PC-3 (cell line): Measurements from ENCODE around the gene PSMA2. TPM values are rescaled to one million over a fixed set of nuclear protein-coding genes. Genes with fewer than 3 reads are reported as not detected.

ENCODE experiments used
- ATAC-seq: fragments of 200-7000 bp; cut with Tn5 transposase; 2 replicates; pipeline ENCODE4 v1.9.1; 2020; ENCODE audit warnings: mild to moderate bottlenecking, moderate library complexity
- BruUV-seq: library from RNA; stranded (reverse); fragments of 400-500 nt; replicated peaks from 2 replicates; lab custom pipeline; 2021; lab: Mats Ljungman, UMichigan
- CTCF ChIA-PET: fragments of 300-600 bp; sonication (Branson Sonifier 250); formaldehyde crosslinking; loops from one replicate; lab custom pipeline; 2022; ENCODE audit warnings: antibody characterized with exemption; lab: Charles Lee
- POLR2A ChIA-PET: fragments of 300-600 bp; sonication (Branson Sonifier 250); formaldehyde crosslinking; loops from one replicate; lab custom pipeline; 2022; ENCODE audit warnings: antibody characterized with exemption; ENCODE audit not compliant: unreplicated experiment; lab: Charles Lee
- DNase-seq: peaks from one replicate; pipeline ENCODE4 v3.0.0-alpha.2; 2015
- H2AFZ ChIP-seq: fragments of 300-600 bp; sonication (generic); 2 replicates; pipeline ENCODE4 v1.6.0; 2016; ENCODE audit warnings: antibody characterized with exemption, low read length
- H3F3A ChIP-seq: fragments of 300-600 bp; sonication (generic); one replicate; pipeline ENCODE4 v1.6.0; 2017; ENCODE audit warnings: antibody characterized with exemption, low read length, control low read depth, mild to moderate bottlenecking; ENCODE audit not compliant: unreplicated experiment
- H3K27ac ChIP-seq: fragments of 300-600 bp; sonication (generic); 2 replicates; pipeline ENCODE4 v1.5.1; 2016; ENCODE audit warnings: mild to moderate bottlenecking, low read length
- H3K27me3 ChIP-seq: fragments of 300-600 bp; sonication (generic); 2 replicates; pipeline ENCODE4 v1.6.1; 2016; ENCODE audit warnings: low read length, mixed read lengths
- H3K36me3 ChIP-seq: fragments of 300-600 bp; sonication (generic); 2 replicates; pipeline ENCODE4 v1.6.1; 2016; ENCODE audit warnings: low read depth, mixed run types, low read length, mixed read lengths
- H3K4me1 ChIP-seq: fragments of 300-600 bp; sonication (generic); 2 replicates; pipeline ENCODE4 v1.5.1; 2016; ENCODE audit warnings: low read length; ENCODE audit not compliant: insufficient read depth
- H3K4me2 ChIP-seq: fragments of 300-600 bp; sonication (generic); 2 replicates; pipeline ENCODE4 v1.6.0; 2016; ENCODE audit warnings: low read length
- H3K4me3 ChIP-seq: fragments of 300-600 bp; sonication (generic); 2 replicates; pipeline ENCODE4 v1.5.1; 2016; ENCODE audit warnings: mild to moderate bottlenecking, low read length, mixed read lengths
- H3K79me2 ChIP-seq: fragments of 300-600 bp; sonication (generic); 2 replicates; pipeline ENCODE4 v1.6.1; 2017; ENCODE audit warnings: low read length, mixed read lengths
- H3K9ac ChIP-seq: fragments of 300-600 bp; sonication (generic); 2 replicates; pipeline ENCODE4 v1.6.0; 2016; ENCODE audit warnings: mild to moderate bottlenecking, low read length
- H3K9me2 ChIP-seq: fragments of 300-600 bp; sonication (generic); replicated peaks from 2 replicates; pipeline ENCODE4 v1.6.1; 2016; ENCODE audit warnings: mixed run types, low read length, mixed read lengths
- H3K9me3 ChIP-seq: fragments of 300-600 bp; sonication (generic); 2 replicates; pipeline ENCODE4 v1.6.1; 2016; ENCODE audit warnings: low read length, mixed read lengths
- H4K20me1 ChIP-seq: fragments of 300-600 bp; sonication (generic); 2 replicates; pipeline ENCODE4 v1.6.1; 2016; ENCODE audit warnings: low read length, mixed read lengths
- EZH2 ChIP-seq: fragments of 300-600 bp; sonication (generic); IDR thresholded peaks from one replicate; pipeline ENCODE4 v1.6.1; 2017; ENCODE audit warnings: antibody characterized with exemption, mild to moderate bottlenecking, low read length; ENCODE audit not compliant: unreplicated experiment
- EZH2phosphoT487 ChIP-seq: fragments of 300-600 bp; sonication (generic); IDR thresholded peaks from 2 replicates; pipeline ENCODE4 v1.6.1; 2018; ENCODE audit warnings: mild to moderate bottlenecking, antibody characterized with exemption, low read length, borderline replicate concordance
- intact Hi-C: fragments of 100-400 bp; cut with micrococcal nuclease; formaldehyde crosslinking; loops from 2 replicates; pipeline ENCODE4 v1.9.0; 2023
- total RNA-seq: library from RNA; depleted of rRNA; stranded (reverse); fragments of >200 nt; gene quantifications from 2 replicates; pipeline ENCODE4 v1.2.3, GENCODE V29; 2014
- TF ChIP-seq, protein P1 (sequence below): fragments of 300-600 bp; sonication (generic); conservative IDR thresholded peaks from 2 replicates; pipeline ENCODE4 v1.5.1; 2017; ENCODE audit warnings: antibody characterized with exemption, low read depth, mild to moderate bottlenecking, low read length

Gene PSMA2
- total RNA-seq, 1 experiment from 2014 or later: 85.6 TPM

DNA sequence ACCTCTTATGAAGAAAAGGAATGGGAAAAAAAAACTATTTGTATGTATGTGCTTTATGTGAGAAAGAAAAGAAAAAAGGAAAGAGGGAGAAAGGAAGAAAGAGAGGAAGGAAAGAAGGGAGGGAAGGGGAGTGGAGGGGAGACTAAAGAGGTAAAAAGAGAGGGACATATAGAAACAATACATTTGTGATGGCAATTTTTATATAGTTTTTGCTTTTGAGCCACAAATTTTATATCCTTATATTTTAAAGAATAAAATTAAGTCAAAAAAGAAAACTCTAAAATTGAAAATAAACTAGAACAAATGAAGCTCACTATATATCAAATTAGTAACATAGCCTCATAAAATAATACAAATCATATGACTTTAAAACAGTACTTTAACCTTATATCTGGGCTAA is 31.1 kb downstream of the PSMA2 start:
- H3K27ac ChIP-seq: no peak overlapping the region
- intact Hi-C loops: no loop called here
- ATAC-seq (no peak), DNase-seq (no peak)
- H3K79me2 ChIP-seq: no peaks in the 10 kb centered on the region
- no peaks in the 10 kb centered on the region for H3K9me2 ChIP-seq
- no peak for TF ChIP-seq EZH2
- no peak for TF ChIP-seq EZH2phosphoT487
- TF ChIP-seq, protein P1, sequence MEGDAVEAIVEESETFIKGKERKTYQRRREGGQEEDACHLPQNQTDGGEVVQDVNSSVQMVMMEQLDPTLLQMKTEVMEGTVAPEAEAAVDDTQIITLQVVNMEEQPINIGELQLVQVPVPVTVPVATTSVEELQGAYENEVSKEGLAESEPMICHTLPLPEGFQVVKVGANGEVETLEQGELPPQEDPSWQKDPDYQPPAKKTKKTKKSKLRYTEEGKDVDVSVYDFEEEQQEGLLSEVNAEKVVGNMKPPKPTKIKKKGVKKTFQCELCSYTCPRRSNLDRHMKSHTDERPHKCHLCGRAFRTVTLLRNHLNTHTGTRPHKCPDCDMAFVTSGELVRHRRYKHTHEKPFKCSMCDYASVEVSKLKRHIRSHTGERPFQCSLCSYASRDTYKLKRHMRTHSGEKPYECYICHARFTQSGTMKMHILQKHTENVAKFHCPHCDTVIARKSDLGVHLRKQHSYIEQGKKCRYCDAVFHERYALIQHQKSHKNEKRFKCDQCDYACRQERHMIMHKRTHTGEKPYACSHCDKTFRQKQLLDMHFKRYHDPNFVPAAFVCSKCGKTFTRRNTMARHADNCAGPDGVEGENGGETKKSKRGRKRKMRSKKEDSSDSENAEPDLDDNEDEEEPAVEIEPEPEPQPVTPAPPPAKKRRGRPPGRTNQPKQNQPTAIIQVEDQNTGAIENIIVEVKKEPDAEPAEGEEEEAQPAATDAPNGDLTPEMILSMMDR: no peak
- no peak overlapping the region for H3K9ac ChIP-seq
- H2AFZ ChIP-seq: no peak overlapping the region
- H4K20me1 ChIP-seq: no peaks in the 10 kb centered on the region
- POLR2A ChIA-PET: interaction anchor here (0.6 kb wide), 1 partner anchor 31 kb away, joined by 6 read pairs; the partner anchor contains the start of gene PSMA2
- H3K4me2 ChIP-seq: no peak overlapping the region
- H3F3A ChIP-seq: no peaks in the 10 kb centered on the region
- no peaks in the 10 kb centered on the region for H3K9me3 ChIP-seq
- no peaks in the 10 kb centered on the region for H3K4me1 ChIP-seq
- CTCF ChIA-PET: no interaction called here
- H3K27me3 ChIP-seq: no peaks in the 10 kb centered on the region
- BruUV-seq: no TSS peak
- H3K4me3 ChIP-seq: no peak overlapping the region
- H3K36me3 ChIP-seq: no peaks in the 10 kb centered on the region

DNA sequence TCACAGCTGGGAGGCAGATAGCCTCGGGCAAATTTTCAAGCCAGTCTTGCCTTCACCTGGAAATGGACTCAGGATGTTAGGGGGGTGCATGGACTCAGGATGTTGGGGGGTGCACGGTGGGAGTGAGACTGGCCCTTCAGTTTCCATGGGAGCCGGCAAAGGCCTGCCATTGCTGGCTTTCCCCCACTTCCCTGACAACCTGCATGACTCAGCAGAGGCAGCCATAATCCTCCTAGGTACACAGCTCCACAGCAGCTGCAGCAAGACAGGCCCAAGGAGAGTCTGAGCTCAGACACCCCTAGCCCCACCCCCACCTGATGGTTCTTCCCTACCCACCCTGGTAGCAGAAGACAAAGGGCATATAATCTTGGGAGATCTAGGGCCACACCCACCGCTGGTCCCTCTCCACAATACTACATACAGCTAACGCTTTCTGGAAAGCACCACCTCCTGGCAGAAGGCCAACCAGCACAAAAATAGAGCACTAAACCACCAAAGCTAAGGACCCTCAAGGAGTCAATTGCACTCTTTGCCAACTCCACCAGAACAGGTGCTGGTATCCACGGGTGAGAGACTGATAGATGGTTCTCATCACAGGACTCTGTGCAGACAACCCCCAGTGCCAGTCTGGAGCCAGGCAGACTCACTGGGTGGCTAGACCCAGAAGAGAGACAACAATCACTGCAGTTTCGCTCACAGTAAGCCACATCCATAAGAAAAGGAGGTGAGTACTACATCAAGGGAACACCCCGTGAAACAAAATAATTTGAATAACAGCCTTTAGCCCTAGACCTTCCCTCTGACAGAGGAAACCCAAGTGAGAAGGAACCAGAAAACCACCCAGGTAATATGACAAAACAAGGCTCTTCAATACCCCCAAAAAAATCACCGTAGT is 38.4 kb downstream of the PSMA2 start:
- TF ChIP-seq EZH2phosphoT487 (no peak), EZH2 (no peak)
- TF ChIP-seq, protein P1: no peak
- no peak for DNase-seq
- Histone ChIP-seq H3K4me1 (peaks cover 4% of the 10 kb centered on the region; the same call in 1 of the 2 replicates), H3K4me2 (no peak overlapping the region), H3K36me3 (no peaks in the 10 kb centered on the region), H2AFZ (no peak overlapping the region), H3F3A (no peaks in the 10 kb centered on the region), H3K9me3 (no peaks in the 10 kb centered on the region), H4K20me1 (no peaks in the 10 kb centered on the region), H3K9ac (no peak overlapping the region), H3K79me2 (no peaks in the 10 kb centered on the region), H3K4me3 (no peak overlapping the region), H3K9me2 (no peaks in the 10 kb centered on the region), H3K27ac (no peak overlapping the region), H3K27me3 (no peaks in the 10 kb centered on the region)
- ATAC-seq: no peak
- BruUV-seq: no TSS peak
- intact Hi-C loops: no loop called here
- POLR2A ChIA-PET: no interaction called here
- CTCF ChIA-PET: interaction anchor here (0.6 kb wide), 1 partner anchor 953 kb away, joined by 7 read pairs; no protein-coding TSS in a partner anchor
